Activated CD8-positive, alpha-beta memory T cell treated with anti-CD3 and anti-CD28 coated beads for 24 hours (primary cell): ENCODE data around the gene PRIMA1.

Source experiments
- DNase-seq: peaks from one replicate; pipeline ENCODE4 v3.0.0-alpha.2; 2020

The PRIMA1 gene

DNA sequence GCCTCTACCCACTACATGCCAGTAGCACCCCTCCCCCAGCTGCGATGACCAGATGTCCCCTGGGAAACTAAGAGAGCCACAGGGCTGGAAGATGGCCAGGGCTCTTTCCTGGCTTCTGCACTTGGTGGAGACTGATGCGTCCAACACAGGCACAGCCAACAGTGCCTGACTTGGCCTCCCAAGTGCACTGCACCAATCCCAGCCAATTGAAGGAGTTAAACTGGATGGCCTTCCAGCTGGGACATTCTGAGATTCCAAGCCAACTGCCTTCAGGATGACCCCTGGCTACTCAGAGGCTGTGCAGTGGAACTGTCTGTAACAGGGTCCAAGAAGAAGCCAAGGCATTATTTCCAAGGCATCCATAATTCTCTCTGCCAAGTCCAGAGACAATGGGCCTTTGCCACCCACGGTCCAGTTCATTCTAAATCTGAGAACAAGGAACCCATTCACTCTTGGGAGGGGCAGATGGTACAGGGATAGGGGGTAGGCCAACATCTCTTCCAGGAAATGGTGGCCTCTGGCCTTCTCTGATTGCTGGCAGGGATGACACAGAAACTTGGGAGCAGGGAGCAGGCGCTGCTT, 35.2 kb downstream of the PRIMA1 start:
- DNase-seq, result no peak

DNA sequence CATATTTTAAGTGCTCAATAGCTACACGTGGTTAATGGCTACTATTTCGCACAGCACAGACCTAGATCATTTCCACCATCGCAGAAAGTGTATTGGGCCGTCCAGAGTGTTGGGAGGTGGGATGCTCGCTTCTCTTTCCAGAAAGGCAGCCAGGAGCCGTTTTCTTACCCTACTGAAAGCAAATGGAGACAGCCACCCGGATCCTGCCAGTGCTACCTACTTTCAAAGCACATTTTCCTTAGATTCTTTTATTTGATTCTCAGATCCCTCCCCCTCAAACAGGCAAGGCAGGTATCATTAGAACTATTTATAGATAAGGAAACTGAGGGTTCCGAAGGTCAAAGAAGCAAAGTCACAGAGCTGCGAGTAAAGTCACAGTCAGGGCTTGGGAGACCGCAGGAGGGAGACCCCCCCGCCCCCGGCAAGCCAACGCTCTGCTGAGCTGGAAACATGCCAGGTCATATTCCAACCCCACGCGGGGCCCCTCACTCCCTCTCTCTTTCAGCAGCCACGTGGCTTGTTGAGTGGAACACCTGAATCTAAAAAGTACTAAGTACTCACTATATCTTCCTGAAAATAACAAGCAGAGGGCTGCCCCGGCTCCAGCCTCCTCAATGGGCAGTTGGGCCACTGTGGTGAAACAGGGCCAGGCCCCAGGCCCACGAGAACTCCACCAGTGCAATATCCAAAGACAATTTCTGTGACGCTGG, 36.2 kb downstream of the PRIMA1 start:
- no peak for DNase-seq

DNA sequence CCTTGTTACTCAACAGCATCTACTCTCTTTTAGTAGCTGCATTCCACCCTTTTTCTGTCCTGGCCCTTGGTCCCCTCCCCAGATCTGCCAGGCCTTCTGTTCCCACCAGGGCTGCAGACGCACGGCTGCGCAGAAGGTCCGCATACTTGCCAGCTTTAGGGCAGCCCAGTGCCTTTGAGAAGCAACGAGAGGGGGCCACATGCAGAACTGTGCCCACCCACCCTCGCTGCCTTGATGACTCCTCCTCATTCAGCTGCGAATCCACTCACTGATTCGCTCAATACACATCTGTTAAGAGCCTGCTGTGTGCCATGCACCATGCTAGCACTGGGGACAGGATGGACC, 39.2 kb downstream of the PRIMA1 start:
- no peak for DNase-seq

DNA sequence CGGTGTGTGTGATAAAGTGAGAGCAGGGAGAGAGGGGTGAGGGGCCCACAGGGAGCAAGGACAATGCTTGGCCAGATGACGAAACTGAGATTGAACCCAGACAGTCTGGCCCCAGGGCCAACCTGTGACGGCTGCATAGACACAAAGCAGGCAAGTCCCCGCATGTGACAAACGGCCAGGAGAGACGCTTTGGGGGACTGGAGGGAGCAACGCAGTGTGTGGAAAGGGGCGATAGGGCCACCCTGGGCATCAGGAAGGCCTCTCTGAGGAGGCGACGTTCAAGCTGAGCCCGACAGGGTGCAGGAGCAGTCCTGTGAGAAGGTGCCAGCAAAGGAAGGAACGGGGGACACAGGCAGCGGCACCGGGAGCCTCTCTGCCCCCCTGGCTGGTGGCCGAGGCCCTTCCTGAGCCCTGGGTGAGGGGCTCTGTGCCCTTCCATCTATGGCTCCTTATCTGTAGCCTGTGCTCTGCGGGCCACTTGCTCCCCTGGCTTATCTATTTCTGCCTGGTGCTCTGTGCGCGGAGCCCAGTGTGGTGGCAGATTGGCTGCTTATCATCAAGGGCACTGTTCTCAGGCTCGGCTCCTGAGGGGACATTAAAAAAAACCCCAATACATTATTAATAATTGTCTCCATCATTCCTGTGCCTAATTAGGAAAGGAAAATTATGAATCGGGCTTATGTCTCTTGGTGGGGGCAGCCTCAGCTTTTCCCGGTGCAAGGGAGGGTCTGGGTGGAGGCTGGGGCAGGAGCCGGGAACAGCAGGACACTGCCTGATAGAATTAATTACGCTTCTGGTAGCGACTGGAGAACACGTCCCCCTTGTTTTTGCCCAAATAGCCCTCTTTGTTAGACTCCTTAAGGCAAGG, 39.8 kb downstream of the PRIMA1 start:
- no peak for DNase-seq

DNA sequence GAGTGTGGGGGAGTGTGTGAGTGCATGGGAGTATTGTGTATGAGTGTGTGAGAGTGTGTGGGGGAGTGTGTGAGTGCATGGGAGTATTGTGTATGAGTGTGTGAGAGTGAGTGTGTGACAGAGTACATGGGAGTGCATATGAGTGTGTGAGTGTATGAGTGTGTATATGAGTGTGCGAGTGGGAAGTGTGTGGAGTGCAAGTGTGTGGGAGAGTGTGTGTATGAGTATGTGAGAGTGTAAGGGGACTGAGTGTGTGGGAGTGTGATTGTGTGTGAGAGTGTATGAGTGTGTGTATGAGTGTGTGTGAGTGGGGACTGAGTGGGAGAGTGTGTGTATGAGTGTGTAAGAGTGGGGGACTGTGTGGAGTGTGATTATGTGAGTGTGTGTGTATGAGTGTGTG, 40.7 kb downstream of the PRIMA1 start:
- DNase-seq, result no peak

DNA sequence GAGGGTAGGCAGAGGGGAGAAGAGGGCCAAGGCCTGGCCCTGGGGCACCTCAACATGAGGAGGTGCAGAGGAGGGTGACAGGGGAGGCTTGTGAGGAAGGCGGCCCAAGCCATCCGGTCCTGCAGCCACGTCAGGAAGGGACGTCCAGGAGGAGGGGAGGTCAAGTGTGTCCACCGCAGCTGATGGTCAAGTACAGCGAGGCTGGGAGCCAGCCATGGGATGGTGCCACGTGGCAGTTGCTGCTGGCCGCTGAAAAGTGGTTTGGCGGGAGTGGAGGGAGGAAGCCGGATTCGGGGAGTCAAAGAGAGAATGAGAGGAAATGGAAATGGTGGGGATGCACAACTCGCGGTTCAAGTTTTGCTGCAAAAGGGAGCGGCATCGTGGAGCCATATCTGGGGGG, 41.2 kb downstream of the PRIMA1 start:
- no peak for DNase-seq

DNA sequence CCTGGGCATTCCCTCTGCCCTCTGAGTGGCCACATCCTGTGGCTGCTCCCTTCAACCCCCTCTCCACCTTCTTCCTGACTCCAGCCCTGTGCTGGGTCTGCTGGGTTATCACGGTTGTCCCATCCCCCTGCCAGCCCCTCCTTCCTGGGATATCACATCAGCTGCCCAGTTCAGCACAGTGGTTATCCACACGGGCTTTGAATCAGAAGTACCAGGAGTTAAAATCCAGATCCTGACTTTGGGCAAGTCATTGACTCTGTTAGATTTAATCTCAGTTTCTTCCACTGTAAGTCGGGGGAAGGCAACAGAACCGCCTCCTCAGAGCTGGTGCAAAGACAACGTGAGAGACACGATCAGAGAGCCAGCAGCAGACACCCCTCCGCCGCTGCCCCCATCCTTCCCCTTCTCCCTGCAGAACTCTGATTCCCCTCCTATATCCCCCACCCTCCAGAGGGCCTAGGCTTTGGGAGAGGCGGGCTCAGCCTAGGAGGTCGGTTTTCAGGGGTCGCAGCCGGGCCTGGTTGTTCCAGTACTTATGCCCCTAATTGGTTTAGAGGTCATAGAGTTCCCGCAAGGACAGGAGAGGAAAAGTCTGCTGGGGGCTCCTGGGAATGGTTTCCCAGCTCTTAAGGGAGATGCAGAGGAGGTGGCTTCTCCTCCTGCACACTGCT, 42.5 kb downstream of the PRIMA1 start:
- DNase-seq, result no peak

DNA sequence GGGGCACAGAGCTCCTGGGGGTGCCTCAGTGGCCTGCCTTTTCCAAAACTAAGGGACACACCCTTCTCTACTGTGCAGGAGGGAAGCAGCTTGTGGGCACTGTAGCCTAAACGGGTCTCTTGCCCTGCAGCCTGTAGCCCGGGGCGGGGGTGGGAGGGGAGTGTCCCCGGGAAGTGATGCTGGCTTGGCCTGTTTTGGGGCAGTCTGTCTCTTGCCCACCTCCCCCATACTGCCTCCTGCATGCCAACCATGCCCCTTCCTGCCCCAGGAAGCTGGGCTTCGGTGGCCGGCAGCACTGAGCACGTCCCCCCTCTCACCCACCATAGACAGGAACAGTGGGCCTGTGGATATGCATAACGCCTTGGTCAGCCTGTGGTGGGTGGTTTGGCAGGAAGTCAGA, 43.4 kb downstream of the PRIMA1 start:
- no peak for DNase-seq

DNA sequence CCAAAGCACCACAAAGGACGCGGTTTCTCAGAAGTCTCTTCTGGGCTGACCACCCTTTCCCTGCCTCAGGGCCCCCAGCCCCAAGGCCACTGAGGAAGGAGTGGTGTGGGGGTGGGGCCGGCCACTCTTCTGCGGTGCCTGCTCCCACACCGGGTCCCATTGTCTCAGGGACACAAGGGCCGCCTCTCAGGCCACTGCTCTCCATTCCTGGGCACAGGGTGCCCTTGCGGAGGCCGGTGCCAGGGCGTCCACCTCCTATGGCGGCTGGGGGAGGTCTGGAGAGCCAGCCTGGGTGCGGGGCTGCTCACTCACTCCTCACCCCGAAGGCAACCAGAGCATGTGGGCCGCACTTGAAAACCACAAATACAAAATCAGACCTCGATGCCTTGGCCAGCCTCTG, 44.1 kb downstream of the PRIMA1 start:
- no peak for DNase-seq

DNA sequence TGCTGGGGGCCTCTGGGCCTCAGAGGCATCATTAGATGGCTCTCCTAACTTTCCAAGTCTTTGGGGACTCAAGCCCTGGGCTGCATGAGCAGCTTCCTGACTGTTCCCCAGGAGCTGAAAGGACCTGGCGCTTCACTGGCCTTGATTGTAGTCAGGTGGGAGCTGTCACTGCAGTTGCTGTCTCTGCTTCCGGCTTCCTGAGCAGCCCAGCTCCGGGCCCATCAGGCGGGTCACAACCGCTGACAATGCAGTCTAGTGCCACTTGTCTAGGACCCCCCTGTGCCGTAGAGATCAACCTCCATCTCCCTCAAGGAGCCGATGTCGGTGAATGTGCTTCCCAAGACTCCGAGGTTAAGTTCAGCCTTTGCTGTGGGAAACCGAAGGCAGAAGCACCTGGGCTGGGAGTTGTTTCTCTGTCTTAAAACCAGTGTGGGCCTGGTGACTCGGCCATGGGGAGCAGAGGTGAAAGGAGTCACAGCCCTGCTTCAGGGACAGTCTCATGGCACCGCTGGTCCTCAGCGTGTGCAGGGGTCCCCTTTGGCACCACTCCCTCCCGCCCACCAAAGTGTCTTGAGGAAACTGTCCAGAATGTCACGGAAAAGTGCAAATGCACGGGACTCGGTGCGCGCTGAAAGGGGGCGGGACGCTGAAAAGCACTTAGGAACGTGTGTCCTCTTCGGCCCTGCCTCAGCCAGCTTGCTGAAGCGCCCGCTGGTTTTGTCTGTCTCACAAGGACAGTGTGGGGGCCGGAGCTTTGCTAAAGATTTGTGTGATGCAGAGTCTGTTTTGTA, 44.8 kb downstream of the PRIMA1 start:
- DNase-seq, result no peak

DNA sequence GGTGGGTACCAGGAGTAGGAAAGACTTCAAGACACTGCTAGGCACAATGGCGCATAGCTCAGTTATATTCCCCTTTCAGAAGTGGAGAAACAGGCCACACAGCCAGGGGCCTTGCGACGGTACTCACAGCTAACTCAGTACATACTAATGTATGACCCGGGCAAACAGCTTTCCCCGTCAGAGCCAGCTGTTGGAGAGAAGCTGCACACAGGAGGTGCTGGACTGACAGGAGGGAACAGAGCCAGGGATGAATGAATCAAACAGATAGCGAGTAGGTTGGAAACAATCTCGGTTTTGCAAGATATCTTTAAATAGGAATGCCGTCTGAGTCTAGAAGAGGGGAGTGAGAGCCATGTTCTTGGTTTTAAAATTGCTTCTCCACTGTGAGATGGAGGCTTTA, 45.5 kb downstream of the PRIMA1 start:
- no peak for DNase-seq

DNA sequence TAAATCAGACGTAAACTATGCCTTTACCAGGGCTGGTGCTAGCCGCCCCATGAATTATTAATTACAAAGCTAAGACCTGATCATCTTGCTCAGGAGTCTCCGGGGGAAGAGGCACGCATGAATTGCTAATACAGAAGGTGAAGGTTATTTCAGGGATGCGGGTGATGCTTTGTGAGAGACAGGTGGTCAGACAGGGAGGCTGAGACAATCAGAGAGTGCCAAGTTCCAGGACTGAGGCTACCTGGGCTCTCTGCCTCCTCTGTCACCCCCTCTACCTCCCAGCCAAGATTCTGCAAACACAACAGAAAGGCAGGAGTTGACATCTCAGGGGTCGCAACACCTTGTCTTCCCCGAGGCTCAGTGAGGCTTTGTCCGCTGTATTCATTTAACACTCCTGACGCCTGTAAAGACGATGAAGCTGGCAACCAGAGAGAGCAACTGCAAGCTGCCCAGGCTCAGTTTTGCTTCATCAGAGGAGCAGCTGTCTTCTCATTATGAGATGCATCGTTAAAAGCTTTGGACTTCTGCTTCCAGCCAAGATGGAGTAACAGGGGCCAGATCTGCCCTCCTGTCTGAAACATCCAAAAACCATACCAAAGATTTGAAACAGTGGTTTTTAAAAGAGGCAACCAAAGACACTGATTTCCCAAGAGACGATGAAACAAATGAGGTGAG, 46.6 kb downstream of the PRIMA1 start:
- no peak for DNase-seq

DNA sequence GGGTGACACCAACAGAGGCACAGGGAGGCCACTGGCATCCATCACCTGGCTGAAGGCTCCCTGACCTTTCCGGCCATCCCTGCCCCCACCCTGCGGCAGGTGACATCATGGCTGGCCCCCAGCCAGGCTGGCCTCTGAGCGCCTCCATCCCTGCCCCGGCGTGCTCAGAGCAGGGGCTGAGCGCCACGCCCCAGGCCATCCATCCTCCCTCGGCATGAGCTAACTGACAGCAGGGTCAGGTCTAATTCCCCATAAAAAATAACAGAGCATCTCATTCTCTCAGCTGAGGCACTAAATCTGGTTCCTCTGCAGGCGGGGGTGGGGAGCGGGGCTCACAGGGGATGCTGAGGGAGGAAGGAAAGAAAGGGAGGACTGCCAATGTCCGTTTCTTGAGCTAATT, 50.7 kb downstream of the PRIMA1 start:
- no peak for DNase-seq

DNA sequence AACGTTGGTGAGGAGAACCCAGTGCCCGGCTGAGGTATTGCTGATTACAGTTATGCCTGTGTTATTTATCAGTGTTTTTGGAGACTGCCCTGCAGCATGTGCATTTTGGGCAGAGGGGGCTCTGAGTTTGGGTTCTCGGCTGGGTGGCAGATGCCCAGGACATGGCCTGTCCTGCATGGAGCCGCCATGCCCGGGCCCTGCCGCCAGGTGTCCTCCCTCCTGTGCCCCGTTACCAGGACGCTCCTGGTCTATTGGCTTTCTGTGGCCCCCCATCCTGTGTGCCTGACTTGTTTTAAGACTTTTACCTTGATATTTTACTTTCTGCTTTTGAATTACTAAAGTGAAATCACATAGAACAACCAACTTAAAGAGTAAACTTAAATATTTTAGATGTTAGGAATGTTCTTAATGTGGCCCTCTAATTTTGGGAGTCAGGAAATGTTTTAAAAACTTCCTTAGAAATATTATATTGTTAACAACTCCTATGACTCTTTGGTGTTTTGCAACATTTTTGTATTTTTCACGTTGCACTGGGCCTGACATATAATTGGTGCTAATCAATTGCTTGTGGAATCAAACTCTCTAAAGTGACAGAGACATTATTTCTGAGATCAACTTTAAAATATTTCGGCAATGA, 51.8 kb downstream of the PRIMA1 start:
- no peak for DNase-seq

DNA sequence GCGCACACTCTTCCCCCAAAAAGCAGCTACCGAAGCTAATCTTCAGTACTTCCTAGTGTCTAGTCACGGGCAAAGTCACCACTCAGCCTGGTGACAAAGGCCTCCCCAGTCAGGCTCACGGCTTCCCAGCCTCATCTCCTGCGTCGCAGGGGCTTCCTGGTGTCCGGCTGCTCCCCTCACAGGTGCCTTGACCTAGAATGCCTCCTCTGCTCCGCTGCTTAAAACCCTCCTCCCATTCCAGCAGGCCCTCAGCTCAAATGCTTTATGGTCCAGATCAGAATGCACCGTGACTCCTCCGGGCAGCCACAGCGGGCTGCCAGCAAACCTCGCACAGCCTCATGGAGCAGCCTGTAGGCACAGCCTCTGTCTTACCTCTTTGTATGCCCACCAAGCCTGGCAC, 53.1 kb downstream of the PRIMA1 start:
- DNase-seq, result no peak

DNA sequence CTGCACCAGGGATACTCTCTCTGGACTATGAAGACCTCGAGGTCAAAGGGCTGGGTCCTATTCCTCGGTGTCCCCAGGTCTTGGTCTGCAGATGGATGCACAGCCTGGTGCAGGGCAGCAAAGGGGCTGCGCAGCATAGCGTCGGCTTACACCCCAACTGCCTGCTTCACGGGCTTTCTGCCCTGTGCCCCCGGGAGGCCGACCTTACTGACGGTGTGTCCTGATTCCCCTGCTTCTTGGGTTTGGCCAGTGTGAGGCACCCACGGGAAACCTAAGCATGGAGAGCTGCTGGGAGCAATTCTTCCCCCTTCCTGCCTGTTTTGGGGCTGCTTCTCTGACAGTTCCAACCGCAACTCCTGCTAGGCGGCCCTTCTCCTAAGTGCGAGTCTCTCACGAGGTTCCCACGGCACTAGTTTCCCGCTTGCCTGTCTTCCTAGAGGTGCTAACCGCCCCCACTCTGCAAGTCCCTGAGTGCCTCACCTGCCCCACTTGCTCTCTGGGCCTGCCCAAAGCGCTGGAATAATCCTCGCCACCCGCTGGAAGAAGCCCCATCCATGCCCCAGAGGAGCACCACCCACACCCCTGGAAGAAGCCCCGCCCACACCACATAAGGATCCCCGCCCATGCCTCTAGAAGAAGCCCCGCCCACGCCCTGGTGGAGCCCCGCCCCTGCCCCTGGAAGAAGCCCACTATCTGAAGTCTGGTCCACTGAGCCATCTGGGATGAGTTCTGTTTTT, 54.0 kb downstream of the PRIMA1 start:
- no peak for DNase-seq

DNA sequence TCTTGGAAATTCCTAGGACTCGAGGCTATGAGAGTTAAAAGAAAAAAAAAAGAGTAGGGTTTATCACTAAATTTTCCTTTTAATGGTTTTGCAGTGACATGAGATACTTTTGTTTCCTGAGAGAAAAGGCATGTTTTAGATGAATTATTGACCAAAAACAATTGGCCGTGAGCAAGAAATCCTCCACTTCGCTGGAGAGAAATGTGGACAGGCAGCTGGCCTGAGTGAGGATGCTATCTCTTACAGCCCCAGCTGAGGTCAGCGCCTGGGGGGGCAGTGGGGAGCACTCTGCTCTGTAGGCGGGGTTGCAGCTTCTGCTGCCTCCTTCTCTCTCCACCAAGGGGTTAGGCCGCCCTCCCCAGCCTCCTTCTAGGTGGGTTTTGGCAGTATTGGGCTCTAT, 54.7 kb downstream of the PRIMA1 start:
- DNase-seq, result no peak

DNA sequence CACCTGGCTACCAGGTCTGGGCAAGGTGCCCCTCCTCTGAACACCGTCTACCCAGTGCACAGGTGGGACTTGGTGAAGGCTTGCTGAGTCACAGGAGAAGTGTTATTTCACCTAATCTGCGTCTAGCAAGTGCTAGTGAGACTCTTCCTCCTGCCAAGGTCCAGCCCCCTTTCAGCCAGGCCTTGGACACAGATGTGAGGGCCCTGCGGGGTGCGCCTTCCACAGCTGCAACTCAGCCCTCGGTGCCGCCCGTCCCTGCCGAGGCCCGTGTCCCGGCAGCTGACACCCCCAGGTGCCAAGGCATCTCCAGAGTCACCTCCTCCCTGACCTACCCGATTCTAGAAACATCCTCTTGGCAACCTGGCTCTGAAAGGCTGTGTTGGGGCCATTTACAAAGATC, 55.1 kb downstream of the PRIMA1 start:
- no peak for DNase-seq

DNA sequence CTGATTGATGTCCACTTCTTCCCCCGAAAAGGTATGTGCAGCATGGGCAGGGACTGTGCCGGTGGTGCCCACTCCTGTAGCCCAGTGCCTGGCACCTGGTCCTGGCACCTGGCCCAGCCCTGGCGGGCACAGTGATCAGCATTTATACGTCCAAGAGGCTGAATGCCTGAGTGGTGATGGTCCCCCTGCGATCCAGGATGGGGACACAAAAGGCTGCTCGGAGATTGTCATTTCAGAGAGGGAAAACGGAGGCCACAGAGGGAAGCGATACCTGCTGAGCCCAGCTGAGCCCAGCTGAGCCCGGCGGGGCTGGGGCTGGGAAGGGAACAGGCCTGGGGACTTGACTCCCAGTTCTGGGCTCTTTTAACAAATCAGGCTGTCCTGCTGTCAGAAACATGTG, 55.8 kb downstream of the PRIMA1 start:
- DNase-seq, result no peak

DNA sequence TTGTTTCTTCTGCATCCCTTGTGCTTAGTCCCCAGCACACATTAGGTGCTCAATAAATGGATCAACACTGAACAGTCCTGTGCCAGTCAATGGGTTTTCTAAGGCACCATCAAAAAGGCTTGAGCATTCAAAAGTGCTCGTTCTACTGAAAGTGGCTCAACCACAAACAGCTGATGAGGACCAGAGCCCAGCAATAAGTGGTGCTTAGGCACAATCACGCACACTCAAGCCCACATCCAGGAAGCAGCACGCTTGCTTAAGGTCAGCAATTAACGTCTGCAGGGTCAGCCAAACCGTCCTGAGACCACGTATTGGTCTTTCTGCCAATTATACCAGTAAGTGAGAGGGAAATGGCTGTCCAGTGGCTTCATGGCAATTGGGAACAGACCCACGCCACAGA, 56.5 kb downstream of the PRIMA1 start:
- no peak for DNase-seq

DNA sequence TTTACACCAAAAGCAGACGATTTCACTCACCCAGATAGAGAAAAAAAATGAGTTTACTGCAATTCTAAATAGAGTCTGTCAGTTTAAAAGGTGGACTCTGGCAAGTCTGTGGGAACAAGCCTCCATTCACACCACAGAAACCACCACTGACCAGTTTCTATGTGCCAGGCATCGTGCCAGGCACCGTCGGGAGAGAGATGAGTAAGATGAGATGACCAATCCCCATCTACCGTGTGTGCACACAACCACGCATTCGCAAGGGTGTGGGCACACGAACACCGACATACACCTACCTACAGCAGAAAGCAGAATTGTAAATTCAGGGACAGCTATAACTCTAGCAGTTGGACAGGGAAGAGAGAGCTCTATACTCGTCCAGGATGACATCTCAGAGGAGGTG, 58.3 kb downstream of the PRIMA1 start:
- DNase-seq, result no peak
